Cardiac muscle cell (in vitro differentiated cells and primary cell): Measurements from ENCODE around the gene IFNG-AS1. TPM values are rescaled to one million over a fixed set of nuclear protein-coding genes. Genes with fewer than 3 reads are reported as not detected.

Source experiments
- DNase-seq, 2 donors: peaks; one replicate each; pipeline versions ENCODE4 v3.0.0 to v3.0.0-alpha.2; 2010 to 2017; ENCODE audit warnings: low read depth in 1 of 2, low spot score in 1 of 2
- H3K27ac ChIP-seq: fragments of 200-600 bp; sonication (generic); 2 replicates; pipeline ENCODE4 v1.5.1; 2016
- H3K27me3 ChIP-seq: fragments of 200-600 bp; sonication (generic); 2 replicates; pipeline ENCODE4 v1.6.0; 2016; ENCODE audit warnings: control low read depth
- H3K36me3 ChIP-seq: fragments of 200-600 bp; sonication (generic); 2 replicates; pipeline ENCODE4 v1.5.1; 2016; ENCODE audit warnings: control low read depth
- H3K4me1 ChIP-seq: fragments of 200-600 bp; sonication (generic); 2 replicates; pipeline ENCODE4 v1.8.1; 2017; ENCODE audit warnings: low read depth, mild to moderate bottlenecking, mixed run types
- H3K4me3 ChIP-seq: fragments of 200-600 bp; sonication (generic); 2 replicates; pipeline ENCODE4 v1.5.1; 2016; ENCODE audit warnings: mild to moderate bottlenecking
- H3K9me3 ChIP-seq: fragments of 200-600 bp; sonication (generic); 2 replicates; pipeline ENCODE4 v1.5.1; 2017; ENCODE audit warnings: low read depth, mild to moderate bottlenecking, control low read depth
- CTCF ChIP-seq: IDR thresholded peaks from 2 replicates; pipeline ENCODE4 v1.5.1; 2012; ENCODE audit warnings: low read depth, mild to moderate bottlenecking, low read length
- polyA plus RNA-seq: library from polyadenylated mRNA; unstranded; fragments of >200 nt; fragmentation: Nextera tagmentation; extraction: Ambion mirVana; gene quantifications from 2 replicates; pipeline ENCODE4 v1.2.1, GENCODE V29; 2016
- total RNA-seq: library from RNA; depleted of rRNA; stranded (reverse); fragments of >200 nt; gene quantifications from 2 replicates; pipeline ENCODE4 v1.2.3, GENCODE V29; 2016

The IFNG-AS1 gene
- total and polyA plus RNA-seq, 2 experiments from 2014 or later: 0.39 TPM; not detected in 1

GRCh38 chr12:67944093-67944492, 45.2 kb upstream of the IFNG-AS1 start:
- no peak for DNase-seq
- Histone ChIP-seq H3K36me3 (no peaks in the 10 kb centered on the region), H3K27ac (no peak overlapping the region), H3K4me3 (no peak overlapping the region), H3K4me1 (peaks cover 30% of the 10 kb centered on the region), H3K9me3 (no peaks in the 10 kb centered on the region), H3K27me3 (no peaks in the 10 kb centered on the region)
- no peak for TF ChIP-seq CTCF

- H3K27me3 ChIP-seq: no peaks in the 10 kb centered on the region
- H3K4me1 ChIP-seq: no peaks in the 10 kb centered on the region
- no peaks in the 10 kb centered on the region for H3K36me3 ChIP-seq
- H3K4me3 ChIP-seq: no peak overlapping the region
- DNase-seq: no peak
- TF ChIP-seq CTCF: no peak
- no peak overlapping the region for H3K27ac ChIP-seq
- no peaks in the 10 kb centered on the region for H3K9me3 ChIP-seq
Measured at GRCh38 chr12:67952787-67953186, 36.5 kb upstream of the IFNG-AS1 start.

DNA sequence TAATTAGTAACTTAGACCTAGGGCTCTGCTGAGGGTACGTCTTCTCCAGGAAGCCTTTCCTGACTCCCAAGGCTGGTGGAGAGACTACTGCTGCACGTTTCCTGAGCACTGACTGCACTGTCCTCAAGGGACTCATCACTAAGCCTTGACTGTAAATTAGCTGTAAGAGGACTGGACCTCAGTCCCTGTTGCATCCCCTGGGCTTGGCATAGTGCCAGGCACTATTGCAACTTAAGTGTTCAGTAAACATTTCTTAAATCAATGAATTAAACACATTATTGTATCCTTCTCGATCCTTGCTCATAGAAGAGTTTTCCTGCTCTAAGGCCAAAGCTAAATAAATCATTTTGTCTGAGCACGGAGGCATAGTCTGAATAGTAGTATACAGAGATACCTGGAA, 31.9 kb upstream of the IFNG-AS1 start:
- no peak overlapping the region for H3K27ac ChIP-seq
- TF ChIP-seq CTCF: no peak
- H3K4me3 ChIP-seq: no peak overlapping the region

DNA sequence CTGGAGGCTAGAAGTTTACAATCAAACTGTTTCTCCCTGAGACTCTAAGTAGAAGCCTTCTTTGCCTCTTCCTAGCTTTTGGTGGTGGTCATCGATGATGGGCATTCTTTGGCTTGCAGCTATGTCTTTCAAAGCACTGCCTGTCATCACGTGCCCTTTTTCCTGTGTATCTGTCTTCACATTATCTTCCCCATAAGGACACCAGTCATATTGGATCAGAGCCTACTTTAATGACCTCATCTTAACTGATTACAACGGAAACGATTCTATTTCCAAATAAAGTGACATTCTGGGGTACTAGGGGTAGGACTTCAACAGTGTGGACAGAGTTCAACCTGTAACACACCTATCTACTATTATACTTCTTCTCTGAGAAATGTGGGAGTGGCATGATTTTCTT, 31.1 kb upstream of the IFNG-AS1 start:
- Histone ChIP-seq H3K4me1 (no peaks in the 10 kb centered on the region), H3K36me3 (no peaks in the 10 kb centered on the region), H3K27ac (no peak overlapping the region), H3K27me3 (no peaks in the 10 kb centered on the region), H3K4me3 (no peak overlapping the region), H3K9me3 (no peaks in the 10 kb centered on the region)
- DNase-seq: no peak
- no peak for TF ChIP-seq CTCF

More for the DNA sequence above, 31.9 kb upstream of the IFNG-AS1 start:
- Histone ChIP-seq H3K27me3 (no peaks in the 10 kb centered on the region), H3K9me3 (no peaks in the 10 kb centered on the region), H3K36me3 (no peaks in the 10 kb centered on the region), H3K4me1 (no peaks in the 10 kb centered on the region)
- DNase-seq: no peak

DNA sequence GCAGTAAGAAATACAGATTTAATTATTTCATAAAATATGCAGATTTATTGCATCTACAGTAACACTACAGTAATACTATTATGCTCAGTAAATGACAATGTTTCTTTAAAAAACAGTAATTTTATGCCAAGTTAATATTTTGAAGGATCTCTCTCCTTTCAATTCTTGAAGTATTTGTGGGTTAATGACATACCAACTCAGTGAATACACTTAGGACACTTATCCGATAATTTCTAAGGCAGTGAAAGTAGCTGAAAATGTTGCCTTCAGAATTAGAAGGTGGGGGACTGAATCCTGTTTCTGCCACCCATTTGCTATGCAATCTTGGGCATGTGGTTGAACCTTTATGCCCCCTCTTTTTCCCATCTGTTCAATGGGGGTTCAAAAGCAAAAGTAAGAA, 24.8 kb upstream of the IFNG-AS1 start:
- no peaks in the 10 kb centered on the region for H3K27me3 ChIP-seq
- peaks cover 15% of the 10 kb centered on the region for H3K4me1 ChIP-seq
- H3K4me3 ChIP-seq: no peak overlapping the region
- no peaks in the 10 kb centered on the region for H3K36me3 ChIP-seq
- TF ChIP-seq CTCF: no peak
- no peaks in the 10 kb centered on the region for H3K9me3 ChIP-seq
- no peak for DNase-seq
- no peak overlapping the region for H3K27ac ChIP-seq

DNA sequence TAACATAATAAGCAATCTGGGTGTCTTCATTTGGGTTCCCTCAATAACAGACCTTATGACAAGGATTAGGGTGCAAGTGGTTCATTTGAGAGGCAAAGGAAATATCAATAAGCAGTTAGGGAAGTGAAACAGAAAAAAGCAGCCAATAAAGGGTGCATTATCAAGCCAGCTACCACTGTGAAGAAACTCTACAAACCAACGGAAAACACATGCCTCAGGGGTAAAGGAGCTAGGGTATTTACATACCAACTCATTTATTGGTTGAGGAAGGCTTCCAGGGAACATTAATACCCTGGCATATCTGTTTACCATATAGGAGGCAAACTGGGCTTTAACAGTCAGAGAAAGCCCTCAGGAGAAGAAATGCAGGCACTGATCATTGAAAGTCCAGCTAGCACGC, 22.7 kb upstream of the IFNG-AS1 start:
- H3K9me3 ChIP-seq: no peaks in the 10 kb centered on the region
- TF ChIP-seq CTCF: no peak
- H3K36me3 ChIP-seq: no peaks in the 10 kb centered on the region
- peaks cover 15% of the 10 kb centered on the region for H3K4me1 ChIP-seq
- H3K4me3 ChIP-seq: no peak overlapping the region
- H3K27me3 ChIP-seq: no peaks in the 10 kb centered on the region
- H3K27ac ChIP-seq: no peak overlapping the region
- DNase-seq: no peak
